ENCODE results near the gene TMEM184B. TPM values are rescaled to one million over a fixed set of nuclear protein-coding genes. Genes with fewer than 3 reads are reported as not detected.
A peak's percentile ranks its signal among the peaks of the same experiment; 100 is the strongest.

The TMEM184B gene
- polyA plus RNA-seq, 1 experiment: 75.5 TPM

DNA sequence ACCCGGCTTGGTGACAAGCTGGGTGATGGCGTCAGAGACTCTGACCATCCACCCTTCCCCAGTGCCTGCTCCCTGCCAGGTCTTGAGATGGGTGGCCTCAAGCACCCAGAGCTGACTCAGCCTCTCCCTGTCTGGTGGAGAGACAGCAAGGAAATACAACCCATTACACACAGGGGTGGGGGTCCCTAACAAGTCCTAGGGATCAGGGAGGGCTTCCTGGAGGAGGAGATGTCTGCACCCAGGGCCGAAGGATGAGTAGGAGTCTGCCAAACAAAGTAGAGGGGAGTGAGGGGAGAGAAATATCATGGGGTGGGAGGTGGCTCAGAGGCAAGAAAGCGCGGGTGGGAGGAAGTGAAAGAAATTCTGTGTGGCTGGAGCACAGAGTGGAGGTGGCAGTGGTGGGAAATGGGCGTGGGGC is 64.2 kb downstream of the TMEM184B start:
- Histone ChIP-seq H3K36me3 (ENCODE audit: control insufficient read depth, insufficient read depth, low read length) (peaks cover 7% of the 10 kb centered on the region), H3K4me3 (ENCODE audit: low read depth, low read length) (no peak overlapping the region), H3K27me3 (ENCODE audit: control insufficient read depth, insufficient read depth, low read length) (no peaks in the 10 kb centered on the region)
- CTCF ChIA-PET: interaction anchor here (1.4 kb wide), 1 partner anchor 94 kb away, joined by 3 read pairs; no protein-coding TSS in a partner anchor
- no peak for DNase-seq (ENCODE audit: low read depth)
- POLR2A ChIA-PET: no interaction called here
- TF ChIP-seq, protein P1, sequence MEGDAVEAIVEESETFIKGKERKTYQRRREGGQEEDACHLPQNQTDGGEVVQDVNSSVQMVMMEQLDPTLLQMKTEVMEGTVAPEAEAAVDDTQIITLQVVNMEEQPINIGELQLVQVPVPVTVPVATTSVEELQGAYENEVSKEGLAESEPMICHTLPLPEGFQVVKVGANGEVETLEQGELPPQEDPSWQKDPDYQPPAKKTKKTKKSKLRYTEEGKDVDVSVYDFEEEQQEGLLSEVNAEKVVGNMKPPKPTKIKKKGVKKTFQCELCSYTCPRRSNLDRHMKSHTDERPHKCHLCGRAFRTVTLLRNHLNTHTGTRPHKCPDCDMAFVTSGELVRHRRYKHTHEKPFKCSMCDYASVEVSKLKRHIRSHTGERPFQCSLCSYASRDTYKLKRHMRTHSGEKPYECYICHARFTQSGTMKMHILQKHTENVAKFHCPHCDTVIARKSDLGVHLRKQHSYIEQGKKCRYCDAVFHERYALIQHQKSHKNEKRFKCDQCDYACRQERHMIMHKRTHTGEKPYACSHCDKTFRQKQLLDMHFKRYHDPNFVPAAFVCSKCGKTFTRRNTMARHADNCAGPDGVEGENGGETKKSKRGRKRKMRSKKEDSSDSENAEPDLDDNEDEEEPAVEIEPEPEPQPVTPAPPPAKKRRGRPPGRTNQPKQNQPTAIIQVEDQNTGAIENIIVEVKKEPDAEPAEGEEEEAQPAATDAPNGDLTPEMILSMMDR (IDR thresholded peaks at IDR 0.05; ENCODE audit: insufficient read depth, low read depth, low read length): no peak

- no peaks in the 10 kb centered on the region for H3K27me3 ChIP-seq (ENCODE audit: control insufficient read depth, insufficient read depth, low read length)
- ChIA-PET CTCF (interaction anchor here (1.4 kb wide), 1 partner anchor 94 kb away, joined by 3 read pairs; no protein-coding TSS in a partner anchor), POLR2A (no interaction called here)
- TF ChIP-seq, protein P1 (IDR thresholded peaks at IDR 0.05; ENCODE audit: insufficient read depth, low read depth, low read length): no peak
- no peak overlapping the region for H3K4me3 ChIP-seq (ENCODE audit: low read depth, low read length)
- no peak for DNase-seq (ENCODE audit: low read depth)
- peaks cover 7% of the 10 kb centered on the region for H3K36me3 ChIP-seq (ENCODE audit: control insufficient read depth, insufficient read depth, low read length)
These were observed 64.8 kb downstream of the TMEM184B start for GRCh38 chr22:38207898-38208432.

DNA sequence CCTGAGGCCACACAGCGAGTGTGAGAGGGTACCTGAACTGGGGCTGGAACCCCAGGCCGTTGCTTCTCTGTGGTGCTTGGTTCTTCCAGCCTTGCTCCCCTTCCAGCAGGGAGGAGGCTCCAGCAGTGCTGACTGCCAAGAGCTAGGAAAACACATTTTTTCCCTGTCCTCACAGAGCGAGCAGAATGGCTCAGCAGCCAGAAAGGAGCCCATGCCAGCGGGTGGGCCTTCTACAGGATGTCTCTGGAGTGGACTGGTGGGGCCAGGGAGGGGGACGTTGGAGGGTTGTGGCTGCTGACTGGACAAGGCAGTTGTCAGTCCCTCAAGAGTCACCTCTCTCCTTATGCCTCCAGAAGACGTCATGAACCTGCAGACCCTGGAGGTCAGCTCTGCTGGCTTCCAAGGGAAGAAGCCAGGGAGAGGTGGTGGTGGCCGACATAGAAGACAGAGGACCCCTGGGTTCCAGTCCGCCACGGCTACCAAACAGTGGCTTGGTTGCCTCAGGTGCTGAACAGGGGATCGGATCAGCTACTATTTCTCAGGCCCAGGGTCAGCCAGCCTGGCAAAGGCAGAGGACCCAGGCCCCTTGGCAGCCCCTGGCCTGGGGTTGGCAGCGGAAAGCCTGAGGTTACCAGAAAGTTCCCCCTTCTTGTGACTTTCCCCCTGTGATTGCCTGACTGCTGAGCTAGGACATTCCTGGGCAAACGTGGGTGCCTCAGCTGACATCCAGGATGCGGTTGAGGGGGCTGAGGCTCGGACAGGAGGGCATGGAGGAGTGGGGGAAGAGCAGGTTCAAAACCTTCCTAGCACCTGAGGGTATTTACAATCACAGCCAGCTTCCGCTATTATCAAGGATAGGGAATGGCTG is 67.3 kb downstream of the TMEM184B start:
- POLR2A ChIA-PET: interaction anchor here (0.5 kb wide), 1 partner anchor 69 kb away, joined by 3 read pairs; no protein-coding TSS in a partner anchor
- Histone ChIP-seq H3K4me3 (ENCODE audit: low read depth, low read length) (0 out of 2 replicates have a peak overlapping the region, but pooled peaks have one; percentile 1), H3K27me3 (ENCODE audit: control insufficient read depth, insufficient read depth, low read length) (no peaks in the 10 kb centered on the region), H3K36me3 (ENCODE audit: control insufficient read depth, insufficient read depth, low read length) (peaks cover 4% of the 10 kb centered on the region)
- CTCF ChIA-PET: interaction anchor here (0.7 to 2.7 kb wide), 5 partner anchors 23 to 136 kb away, joined by 3 to 10 read pairs (median 4); no protein-coding TSS in a partner anchor
- DNase-seq (ENCODE audit: low read depth): no peak
- TF ChIP-seq, protein P1 (IDR thresholded peaks at IDR 0.05; ENCODE audit: insufficient read depth, low read depth, low read length): no peak

DNA sequence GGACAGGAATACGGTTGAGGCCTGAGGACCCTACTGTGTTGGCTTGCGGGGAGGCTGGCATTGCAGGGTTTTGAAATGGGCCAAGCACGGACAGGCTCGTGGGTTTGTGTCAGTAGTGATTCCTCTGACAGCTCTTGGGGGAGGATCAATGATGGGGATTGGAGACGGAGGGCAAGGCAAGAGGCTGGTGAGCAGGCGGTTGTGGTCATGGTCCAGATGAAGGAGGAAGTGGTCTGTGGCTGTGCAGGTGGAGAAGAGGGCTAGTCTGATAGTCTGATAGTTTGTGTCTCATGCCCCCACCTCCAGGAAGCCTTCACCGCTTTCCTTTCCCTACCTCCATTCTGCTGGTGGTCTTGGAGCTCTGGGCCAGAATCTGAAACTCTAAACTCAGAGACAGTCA is 68.0 kb downstream of the TMEM184B start:
- DNase-seq (ENCODE audit: low read depth): no peak
- ChIA-PET CTCF (interaction anchor here (0.7 to 2.7 kb wide), 5 partner anchors 24 to 135 kb away, joined by 3 to 10 read pairs (median 4); no protein-coding TSS in a partner anchor), POLR2A (no interaction called here)
- H3K36me3 ChIP-seq (ENCODE audit: control insufficient read depth, insufficient read depth, low read length): peaks cover 1% of the 10 kb centered on the region
- TF ChIP-seq, protein P1 (IDR thresholded peaks at IDR 0.05; ENCODE audit: insufficient read depth, low read depth, low read length): no peak
- 0 out of 2 replicates have a peak overlapping the region, but pooled peaks have one; percentile 1 for H3K4me3 ChIP-seq (ENCODE audit: low read depth, low read length)
- H3K27me3 ChIP-seq (ENCODE audit: control insufficient read depth, insufficient read depth, low read length): no peaks in the 10 kb centered on the region
